HEK293 (cell line): ENCODE data around the gene ARID3B.

Experiments
- CTCF ChIP-seq: fragments of 450-650 bp; formaldehyde crosslinking; IDR thresholded peaks from 2 replicates; pipeline ENCODE4 v1.5.1; 2016; ENCODE audit warnings: missing biosample characterization, missing genetic modification characterization
- REST ChIP-seq: fragments of 450-650 bp; formaldehyde crosslinking; IDR thresholded peaks from 2 replicates; pipeline ENCODE4 v1.5.1; 2016; ENCODE audit warnings: missing biosample characterization, missing genetic modification characterization
- ZBTB1 ChIP-seq: fragments of 450-650 bp; formaldehyde crosslinking; IDR thresholded peaks from 2 replicates; pipeline ENCODE4 v1.5.1; 2016; ENCODE audit warnings: missing biosample characterization, missing genetic modification characterization
- ZBTB49 ChIP-seq: fragments of 450-650 bp; formaldehyde crosslinking; IDR thresholded peaks from 2 replicates; pipeline ENCODE4 v1.5.1; 2016; ENCODE audit warnings: missing biosample characterization, missing genetic modification characterization, low read depth
- ZNF169 ChIP-seq: fragments of 450-650 bp; formaldehyde crosslinking; IDR thresholded peaks from 2 replicates; pipeline ENCODE4 v1.5.1; 2016; ENCODE audit warnings: missing biosample characterization, missing genetic modification characterization
- ZNF335 ChIP-seq: fragments of 450-650 bp; formaldehyde crosslinking; conservative IDR thresholded peaks from 2 replicates; pipeline ENCODE4 v1.5.1; 2016; ENCODE audit warnings: missing biosample characterization, missing genetic modification characterization
- ZNF426 ChIP-seq: fragments of 450-650 bp; formaldehyde crosslinking; IDR thresholded peaks from 2 replicates; pipeline ENCODE4 v1.5.1; 2017; ENCODE audit warnings: missing biosample characterization, missing genetic modification characterization, mild to moderate bottlenecking, inconsistent platforms, moderate library complexity

- TF ChIP-seq CTCF, result no peak
- no peak for TF ChIP-seq ZNF335
- TF ChIP-seq ZNF426 (tag by site-specific recombination), result no peak
- no peak for TF ChIP-seq ZBTB49 (tag by site-specific recombination)
- no peak for TF ChIP-seq ZBTB1 (tag by site-specific recombination)
- no peak for TF ChIP-seq ZNF169
- no peak for TF ChIP-seq REST (tag by site-specific recombination)
Measured at GRCh38 chr15:74505837-74506514, 35.0 kb upstream of the ARID3B start.
